GM03348 (cell line): Measurements from ENCODE around the gene CPT2.

Experiments
- DNase-seq: peaks from one replicate; pipeline ENCODE4 v3.0.0; 2012; ENCODE audit warnings: low spot score

CPT2 gene

DNA sequence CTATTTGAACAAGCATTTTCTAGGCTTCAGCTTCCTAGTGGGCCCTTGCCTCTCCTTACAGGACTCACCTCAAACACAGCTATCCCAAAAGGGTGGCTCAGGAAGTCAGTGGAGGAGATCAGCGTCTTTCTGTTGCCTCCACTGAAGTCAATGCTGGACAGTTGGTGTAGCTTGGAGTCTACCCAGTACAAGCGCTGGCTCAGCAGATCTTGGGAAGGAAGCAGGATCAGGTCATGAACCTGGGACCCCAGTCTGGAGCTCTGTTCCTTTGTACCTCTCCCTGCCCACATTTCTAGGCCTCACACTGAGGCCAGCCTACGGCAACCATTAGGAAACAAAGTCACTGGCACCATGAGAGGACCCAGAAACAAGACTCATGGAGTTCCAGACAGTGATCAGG lies 65.4 kb downstream of the CPT2 start:
- DNase-seq, result no peak
